ENCODE measurements around the gene PANK4. TPM values are rescaled to one million over a fixed set of nuclear protein-coding genes. Genes with fewer than 3 reads are reported as not detected.
A peak's percentile ranks its signal among the peaks of the same experiment; 100 is the strongest.

The PANK4 gene
- polyA plus RNA-seq, 1 donor (not counting 4 experiments of a cell fraction or from before 2014, with no cell fraction given): 14.5 TPM

GRCh38 chr1:2563205-2563604, 36.8 kb upstream of the PANK4 start:
- Histone ChIP-seq H4K20me1 (ENCODE audit: control insufficient read depth, extremely low read depth, insufficient read depth, low read length) (no peaks in the 10 kb centered on the region), H3K36me3 (ENCODE audit: control insufficient read depth in 2 of 2, extremely low read depth in 1 of 2, insufficient read depth in 2 of 2, low read length in 2 of 2) (no peaks in the 10 kb centered on the region), H3K4me2 (ENCODE audit: control insufficient read depth, extremely low read depth, insufficient read depth, low read depth, low read length) (no peak overlapping the region), H3K9me1 (ENCODE audit: control insufficient read depth, extremely low read depth, insufficient read depth, low read length) (no peaks in the 10 kb centered on the region), H2AFZ (ENCODE audit: control insufficient read depth, low read length) (no peak overlapping the region), H3K27ac (ENCODE audit: control insufficient read depth, insufficient read depth, low read length) (no peak overlapping the region), H3K4me1 (ENCODE audit: control insufficient read depth, extremely low read depth, insufficient read depth, low read length) (no peaks in the 10 kb centered on the region), H3K9ac (ENCODE audit: control insufficient read depth, extremely low read depth, insufficient read depth, low read length) (no peak overlapping the region), H3K79me2 (ENCODE audit: control insufficient read depth, insufficient read depth, low read length) (no peaks in the 10 kb centered on the region), H3K4me3 (ENCODE audit: control insufficient read depth in 2 of 3, extremely low read depth in 1 of 3, insufficient read depth in 2 of 3, low read depth in 1 of 3, low read length in 3 of 3) (no peak overlapping the region), H3K9me3 (ENCODE audit: control insufficient read depth, low read depth, low read length) (no peaks in the 10 kb centered on the region), H3K27me3 (ENCODE audit: control insufficient read depth, extremely low read depth, insufficient read depth, low read length) (peaks cover 21% of the 10 kb centered on the region)
- dilution Hi-C loops (cut with MboI; ENCODE audit: extremely low pct_ligation_motif_present, low sequenced_read_pairs): no loop called here
- TF ChIP-seq EZH2 (IDR thresholded peaks at IDR 0.05; ENCODE audit: low read length) (no peak), CTCF (optimal IDR thresholded peaks at IDR 0.05 in 1 of 3, IDR thresholded peaks at IDR 0.05 in 1 of 3, conservative IDR thresholded peaks at IDR 0.05 in 1 of 3; ENCODE audit: extremely low read depth in 1 of 3, insufficient read depth in 2 of 3, low read length in 3 of 3) (no peak)
- FAIRE-seq (no peak), DNase-seq (ENCODE audit: low read depth, low spot score) (no peak)

- Histone ChIP-seq H3K79me2 (ENCODE audit: control insufficient read depth, insufficient read depth, low read length) (no peaks in the 10 kb centered on the region), H3K4me3 (ENCODE audit: control insufficient read depth in 2 of 3, extremely low read depth in 1 of 3, insufficient read depth in 2 of 3, low read depth in 1 of 3, low read length in 3 of 3) (no peak overlapping the region), H4K20me1 (ENCODE audit: control insufficient read depth, extremely low read depth, insufficient read depth, low read length) (no peaks in the 10 kb centered on the region), H3K9me3 (ENCODE audit: control insufficient read depth, low read depth, low read length) (no peaks in the 10 kb centered on the region), H3K36me3 (ENCODE audit: control insufficient read depth in 2 of 2, extremely low read depth in 1 of 2, insufficient read depth in 2 of 2, low read length in 2 of 2) (no peaks in the 10 kb centered on the region), H3K4me1 (ENCODE audit: control insufficient read depth, extremely low read depth, insufficient read depth, low read length) (no peaks in the 10 kb centered on the region), H3K4me2 (ENCODE audit: control insufficient read depth, extremely low read depth, insufficient read depth, low read depth, low read length) (no peak overlapping the region), H3K27me3 (ENCODE audit: control insufficient read depth, extremely low read depth, insufficient read depth, low read length) (peaks cover 21% of the 10 kb centered on the region), H2AFZ (ENCODE audit: control insufficient read depth, low read length) (no peak overlapping the region), H3K9ac (ENCODE audit: control insufficient read depth, extremely low read depth, insufficient read depth, low read length) (no peak overlapping the region), H3K9me1 (ENCODE audit: control insufficient read depth, extremely low read depth, insufficient read depth, low read length) (no peaks in the 10 kb centered on the region), H3K27ac (ENCODE audit: control insufficient read depth, insufficient read depth, low read length) (no peak overlapping the region)
- FAIRE-seq: no peak
- TF ChIP-seq CTCF (optimal IDR thresholded peaks at IDR 0.05 in 1 of 3, IDR thresholded peaks at IDR 0.05 in 1 of 3, conservative IDR thresholded peaks at IDR 0.05 in 1 of 3; ENCODE audit: extremely low read depth in 1 of 3, insufficient read depth in 2 of 3, low read length in 3 of 3): peak; percentile 32 to 74 (median 49)
- no peak for TF ChIP-seq EZH2 (IDR thresholded peaks at IDR 0.05; ENCODE audit: low read length)
- DNase-seq (ENCODE audit: low read depth, low spot score): no peak
- dilution Hi-C loops (cut with MboI; ENCODE audit: extremely low pct_ligation_motif_present, low sequenced_read_pairs): no loop called here
Observed at GRCh38 chr1:2561898-2562895, 35.8 kb upstream of the PANK4 start.

Data from keratinocyte (primary cell).